Measurements from ENCODE around the gene CAMK2D. TPM values are rescaled to one million over a fixed set of nuclear protein-coding genes. Genes with fewer than 3 reads are reported as not detected.

The CAMK2D gene
- total RNA-seq, 2 experiments from 2014 or later: 104 to 120 TPM

DNA sequence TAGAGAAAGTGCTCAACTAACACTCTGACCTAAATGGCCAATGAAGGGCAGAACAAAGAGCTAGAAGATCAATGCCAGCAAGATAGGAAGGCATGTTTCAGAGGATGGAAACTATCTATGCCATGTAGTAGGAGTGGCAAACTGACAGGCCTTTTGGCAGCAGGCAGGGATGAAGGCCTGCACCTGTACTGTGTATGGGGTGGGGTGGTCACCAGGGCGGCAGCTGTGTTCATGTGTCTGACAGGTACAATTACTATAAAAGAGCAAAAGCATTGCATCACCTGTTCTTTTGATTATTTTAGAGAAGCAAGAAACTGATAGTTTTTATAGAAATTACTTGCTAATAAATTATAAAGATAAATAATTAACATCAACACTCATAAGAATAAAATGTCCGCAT, 239.1 kb downstream of the CAMK2D start:
- Histone ChIP-seq H2AFZ (ENCODE audit: low read length) (no peak overlapping the region), H3K27ac (ENCODE audit: low read depth, low read length, poor library complexity, severe bottlenecking) (no peak overlapping the region), H3K9me3 (ENCODE audit: low read length) (no peaks in the 10 kb centered on the region), H3K79me2 (ENCODE audit: insufficient read depth, low read depth, low read length) (no peaks in the 10 kb centered on the region), H3K4me2 (ENCODE audit: low read length) (no peak overlapping the region), H3K4me1 (ENCODE audit: insufficient read depth, low read length, poor library complexity, severe bottlenecking) (no peaks in the 10 kb centered on the region), H3K9me2 (ENCODE audit: insufficient read depth, low read length) (no peaks in the 10 kb centered on the region), H4K20me1 (ENCODE audit: insufficient read depth, low read length) (no peaks in the 10 kb centered on the region), H3K4me3 (ENCODE audit: low read depth, low read length, poor library complexity, severe bottlenecking) (no peak overlapping the region), H3K36me3 (ENCODE audit: insufficient read depth, low read length) (peaks cover 90% of the 10 kb centered on the region)
- DNase-seq (ENCODE audit: low spot score): no peak
- ChIA-PET POLR2A (interaction anchor here (0.6 kb wide), 1 partner anchor 75 kb away, joined by 3 read pairs; no protein-coding TSS in a partner anchor), CTCF (ENCODE audit: unreplicated experiment) (no interaction called here)
- TF ChIP-seq, protein P1, sequence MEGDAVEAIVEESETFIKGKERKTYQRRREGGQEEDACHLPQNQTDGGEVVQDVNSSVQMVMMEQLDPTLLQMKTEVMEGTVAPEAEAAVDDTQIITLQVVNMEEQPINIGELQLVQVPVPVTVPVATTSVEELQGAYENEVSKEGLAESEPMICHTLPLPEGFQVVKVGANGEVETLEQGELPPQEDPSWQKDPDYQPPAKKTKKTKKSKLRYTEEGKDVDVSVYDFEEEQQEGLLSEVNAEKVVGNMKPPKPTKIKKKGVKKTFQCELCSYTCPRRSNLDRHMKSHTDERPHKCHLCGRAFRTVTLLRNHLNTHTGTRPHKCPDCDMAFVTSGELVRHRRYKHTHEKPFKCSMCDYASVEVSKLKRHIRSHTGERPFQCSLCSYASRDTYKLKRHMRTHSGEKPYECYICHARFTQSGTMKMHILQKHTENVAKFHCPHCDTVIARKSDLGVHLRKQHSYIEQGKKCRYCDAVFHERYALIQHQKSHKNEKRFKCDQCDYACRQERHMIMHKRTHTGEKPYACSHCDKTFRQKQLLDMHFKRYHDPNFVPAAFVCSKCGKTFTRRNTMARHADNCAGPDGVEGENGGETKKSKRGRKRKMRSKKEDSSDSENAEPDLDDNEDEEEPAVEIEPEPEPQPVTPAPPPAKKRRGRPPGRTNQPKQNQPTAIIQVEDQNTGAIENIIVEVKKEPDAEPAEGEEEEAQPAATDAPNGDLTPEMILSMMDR (conservative IDR thresholded peaks at IDR 0.05; ENCODE audit: low read length): no peak
- no peak for TF ChIP-seq EZH2phosphoT487 (IDR thresholded peaks at IDR 0.05; ENCODE audit: borderline replicate concordance, low read depth, low read length)
- intact Hi-C loops (cut with micrococcal nuclease; ENCODE audit: unreplicated experiment): no loop called here
- BruUV-seq (replicated peaks): no TSS peak

DNA sequence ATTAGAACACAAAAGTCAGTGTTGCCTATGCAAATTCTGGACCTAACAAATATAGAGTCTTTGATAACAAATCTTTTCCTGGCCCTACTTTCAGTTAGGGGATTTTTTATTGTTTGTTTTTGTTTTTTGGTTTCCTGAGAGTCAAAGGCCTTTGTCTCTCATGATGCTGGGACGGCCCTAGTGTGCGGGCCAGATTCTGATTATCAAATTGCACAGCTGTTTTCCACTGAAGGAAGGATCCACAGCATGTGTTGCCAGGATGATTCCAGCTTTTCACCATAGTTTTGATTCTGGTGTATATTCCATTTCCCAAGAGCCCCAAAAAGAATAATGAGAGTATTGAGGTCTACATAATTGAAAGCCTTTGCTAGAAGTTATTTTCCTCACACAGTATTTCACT, 248.2 kb downstream of the CAMK2D start:
- H3K27ac ChIP-seq (ENCODE audit: low read depth, low read length, poor library complexity, severe bottlenecking): no peak overlapping the region
- no peaks in the 10 kb centered on the region for H3K9me3 ChIP-seq (ENCODE audit: low read length)
- no peaks in the 10 kb centered on the region for H3K79me2 ChIP-seq (ENCODE audit: insufficient read depth, low read depth, low read length)
- intact Hi-C loops (cut with micrococcal nuclease; ENCODE audit: unreplicated experiment): no loop called here
- BruUV-seq (replicated peaks): no TSS peak
- no peaks in the 10 kb centered on the region for H3K4me1 ChIP-seq (ENCODE audit: insufficient read depth, low read length, poor library complexity, severe bottlenecking)
- H3K36me3 ChIP-seq (ENCODE audit: insufficient read depth, low read length): peaks cover 92% of the 10 kb centered on the region
- H4K20me1 ChIP-seq (ENCODE audit: insufficient read depth, low read length): no peaks in the 10 kb centered on the region
- no peak for DNase-seq (ENCODE audit: low spot score)
- CTCF ChIA-PET (ENCODE audit: unreplicated experiment): no interaction called here
- no peak overlapping the region for H3K4me2 ChIP-seq (ENCODE audit: low read length)
- H3K4me3 ChIP-seq (ENCODE audit: low read depth, low read length, poor library complexity, severe bottlenecking): no peak overlapping the region
- TF ChIP-seq, protein P1 (conservative IDR thresholded peaks at IDR 0.05; ENCODE audit: low read length): no peak
- TF ChIP-seq EZH2phosphoT487 (IDR thresholded peaks at IDR 0.05; ENCODE audit: borderline replicate concordance, low read depth, low read length): no peak
- H2AFZ ChIP-seq (ENCODE audit: low read length): no peak overlapping the region
- POLR2A ChIA-PET: no interaction called here
- no peaks in the 10 kb centered on the region for H3K9me2 ChIP-seq (ENCODE audit: insufficient read depth, low read length)

DNA sequence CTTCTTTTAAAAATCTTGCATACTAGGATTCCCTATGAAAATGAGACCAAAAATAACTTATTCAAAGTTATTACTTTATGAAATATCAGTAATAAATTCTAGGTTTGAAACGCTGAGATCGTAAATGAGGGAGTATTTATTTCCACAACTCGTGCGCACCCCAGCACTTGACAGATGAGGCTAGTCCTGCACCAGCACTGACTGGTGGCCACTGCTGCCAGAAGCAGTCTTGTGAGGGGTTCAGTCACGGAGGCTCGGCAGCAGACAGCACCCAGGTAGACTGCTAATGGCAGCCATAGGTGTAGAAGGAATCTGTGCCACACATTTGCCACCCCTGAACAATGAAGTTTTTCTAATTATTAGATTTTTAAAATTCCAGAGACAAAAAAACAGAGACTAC, 248.7 kb downstream of the CAMK2D start:
- BruUV-seq (replicated peaks): no TSS peak
- Histone ChIP-seq H3K9me3 (ENCODE audit: low read length) (no peaks in the 10 kb centered on the region), H3K4me1 (ENCODE audit: insufficient read depth, low read length, poor library complexity, severe bottlenecking) (no peaks in the 10 kb centered on the region), H3K9me2 (ENCODE audit: insufficient read depth, low read length) (no peaks in the 10 kb centered on the region), H3K36me3 (ENCODE audit: insufficient read depth, low read length) (peaks cover 94% of the 10 kb centered on the region), H3K27ac (ENCODE audit: low read depth, low read length, poor library complexity, severe bottlenecking) (no peak overlapping the region), H3K4me3 (ENCODE audit: low read depth, low read length, poor library complexity, severe bottlenecking) (no peak overlapping the region), H4K20me1 (ENCODE audit: insufficient read depth, low read length) (no peaks in the 10 kb centered on the region), H2AFZ (ENCODE audit: low read length) (no peak overlapping the region), H3K79me2 (ENCODE audit: insufficient read depth, low read depth, low read length) (no peaks in the 10 kb centered on the region), H3K4me2 (ENCODE audit: low read length) (no peak overlapping the region)
- POLR2A ChIA-PET: no interaction called here
- DNase-seq (ENCODE audit: low spot score): no peak
- intact Hi-C loops (cut with micrococcal nuclease; ENCODE audit: unreplicated experiment): no loop called here
- CTCF ChIA-PET (ENCODE audit: unreplicated experiment): no interaction called here
- TF ChIP-seq EZH2phosphoT487 (IDR thresholded peaks at IDR 0.05; ENCODE audit: borderline replicate concordance, low read depth, low read length): no peak
- TF ChIP-seq, protein P1 (conservative IDR thresholded peaks at IDR 0.05; ENCODE audit: low read length): no peak

Data from OCI-LY7 (cell line).